HL-60 (cell line): ENCODE measurements around the gene DIP2C.

Experiments
- GABPA ChIP-seq: IDR thresholded peaks from 2 replicates; pipeline ENCODE4 v1.6.1; 2012; ENCODE audit warnings: low read depth
- TF ChIP-seq, protein P1 (sequence below): IDR thresholded peaks from one replicate; pipeline ENCODE4 v1.5.1; 2011; ENCODE audit warnings: low read length, control low read depth, inconsistent platforms; ENCODE audit not compliant: insufficient read depth
- TF ChIP-seq, protein P2 (sequence below): IDR thresholded peaks from 2 replicates; pipeline ENCODE4 v1.6.1; 2012; ENCODE audit warnings: low read depth; ENCODE audit not compliant: insufficient replicate concordance

DNA sequence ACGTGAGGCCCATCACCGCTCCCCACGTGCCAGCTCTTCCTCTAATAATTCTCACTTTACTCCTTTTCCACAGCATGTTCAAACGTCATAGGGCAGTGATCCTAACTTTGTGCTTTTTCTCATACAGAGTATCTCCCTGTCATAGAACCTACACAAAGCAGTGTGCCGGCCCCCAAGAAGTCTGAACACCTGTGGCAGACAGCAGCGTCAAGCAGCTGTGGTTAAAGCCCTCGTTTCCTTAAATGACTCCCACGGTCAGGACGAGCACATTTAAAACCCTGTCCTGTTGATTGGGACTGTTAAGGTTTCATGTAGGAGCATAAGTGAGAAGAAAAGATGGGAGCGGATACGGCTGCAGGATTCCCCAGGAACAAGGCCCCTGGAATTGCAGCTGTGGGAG, 267.2 kb downstream of the DIP2C start:
- TF ChIP-seq GABPA, result no peak
- TF ChIP-seq, protein P1, sequence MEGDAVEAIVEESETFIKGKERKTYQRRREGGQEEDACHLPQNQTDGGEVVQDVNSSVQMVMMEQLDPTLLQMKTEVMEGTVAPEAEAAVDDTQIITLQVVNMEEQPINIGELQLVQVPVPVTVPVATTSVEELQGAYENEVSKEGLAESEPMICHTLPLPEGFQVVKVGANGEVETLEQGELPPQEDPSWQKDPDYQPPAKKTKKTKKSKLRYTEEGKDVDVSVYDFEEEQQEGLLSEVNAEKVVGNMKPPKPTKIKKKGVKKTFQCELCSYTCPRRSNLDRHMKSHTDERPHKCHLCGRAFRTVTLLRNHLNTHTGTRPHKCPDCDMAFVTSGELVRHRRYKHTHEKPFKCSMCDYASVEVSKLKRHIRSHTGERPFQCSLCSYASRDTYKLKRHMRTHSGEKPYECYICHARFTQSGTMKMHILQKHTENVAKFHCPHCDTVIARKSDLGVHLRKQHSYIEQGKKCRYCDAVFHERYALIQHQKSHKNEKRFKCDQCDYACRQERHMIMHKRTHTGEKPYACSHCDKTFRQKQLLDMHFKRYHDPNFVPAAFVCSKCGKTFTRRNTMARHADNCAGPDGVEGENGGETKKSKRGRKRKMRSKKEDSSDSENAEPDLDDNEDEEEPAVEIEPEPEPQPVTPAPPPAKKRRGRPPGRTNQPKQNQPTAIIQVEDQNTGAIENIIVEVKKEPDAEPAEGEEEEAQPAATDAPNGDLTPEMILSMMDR, result no peak
- TF ChIP-seq, protein P2, sequence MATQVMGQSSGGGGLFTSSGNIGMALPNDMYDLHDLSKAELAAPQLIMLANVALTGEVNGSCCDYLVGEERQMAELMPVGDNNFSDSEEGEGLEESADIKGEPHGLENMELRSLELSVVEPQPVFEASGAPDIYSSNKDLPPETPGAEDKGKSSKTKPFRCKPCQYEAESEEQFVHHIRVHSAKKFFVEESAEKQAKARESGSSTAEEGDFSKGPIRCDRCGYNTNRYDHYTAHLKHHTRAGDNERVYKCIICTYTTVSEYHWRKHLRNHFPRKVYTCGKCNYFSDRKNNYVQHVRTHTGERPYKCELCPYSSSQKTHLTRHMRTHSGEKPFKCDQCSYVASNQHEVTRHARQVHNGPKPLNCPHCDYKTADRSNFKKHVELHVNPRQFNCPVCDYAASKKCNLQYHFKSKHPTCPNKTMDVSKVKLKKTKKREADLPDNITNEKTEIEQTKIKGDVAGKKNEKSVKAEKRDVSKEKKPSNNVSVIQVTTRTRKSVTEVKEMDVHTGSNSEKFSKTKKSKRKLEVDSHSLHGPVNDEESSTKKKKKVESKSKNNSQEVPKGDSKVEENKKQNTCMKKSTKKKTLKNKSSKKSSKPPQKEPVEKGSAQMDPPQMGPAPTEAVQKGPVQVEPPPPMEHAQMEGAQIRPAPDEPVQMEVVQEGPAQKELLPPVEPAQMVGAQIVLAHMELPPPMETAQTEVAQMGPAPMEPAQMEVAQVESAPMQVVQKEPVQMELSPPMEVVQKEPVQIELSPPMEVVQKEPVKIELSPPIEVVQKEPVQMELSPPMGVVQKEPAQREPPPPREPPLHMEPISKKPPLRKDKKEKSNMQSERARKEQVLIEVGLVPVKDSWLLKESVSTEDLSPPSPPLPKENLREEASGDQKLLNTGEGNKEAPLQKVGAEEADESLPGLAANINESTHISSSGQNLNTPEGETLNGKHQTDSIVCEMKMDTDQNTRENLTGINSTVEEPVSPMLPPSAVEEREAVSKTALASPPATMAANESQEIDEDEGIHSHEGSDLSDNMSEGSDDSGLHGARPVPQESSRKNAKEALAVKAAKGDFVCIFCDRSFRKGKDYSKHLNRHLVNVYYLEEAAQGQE, result no peak
